ENCODE measurements around the gene CPVL.
"Not testable (repeated sequence)": the region's sequence is repeated elsewhere in the genome, so short reads cannot be mapped to it uniquely, and the experiment has no call there.

Gene CPVL

DNA sequence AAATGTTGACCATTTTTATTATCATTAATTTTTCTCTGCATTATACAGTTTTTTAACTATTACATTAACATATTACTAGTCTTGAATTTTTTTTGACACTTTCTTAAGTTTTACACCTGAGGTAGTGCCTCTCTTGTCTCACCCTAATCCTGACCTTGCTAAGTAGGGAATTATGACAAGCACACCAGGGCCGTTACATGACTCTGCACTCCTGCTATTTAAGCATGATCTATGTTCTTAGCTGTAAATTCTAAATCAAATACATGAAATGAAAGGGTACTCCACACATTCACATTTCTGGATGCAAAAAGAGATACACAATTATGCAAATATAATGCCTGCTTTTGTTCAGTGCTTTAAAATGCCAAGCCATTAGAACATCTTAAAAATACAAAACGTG lies 23.6 kb downstream of the CPVL start:
- no peak for DNase-seq (ENCODE audit: insufficient read length, low spot score)
- no peak for FAIRE-seq

DNA sequence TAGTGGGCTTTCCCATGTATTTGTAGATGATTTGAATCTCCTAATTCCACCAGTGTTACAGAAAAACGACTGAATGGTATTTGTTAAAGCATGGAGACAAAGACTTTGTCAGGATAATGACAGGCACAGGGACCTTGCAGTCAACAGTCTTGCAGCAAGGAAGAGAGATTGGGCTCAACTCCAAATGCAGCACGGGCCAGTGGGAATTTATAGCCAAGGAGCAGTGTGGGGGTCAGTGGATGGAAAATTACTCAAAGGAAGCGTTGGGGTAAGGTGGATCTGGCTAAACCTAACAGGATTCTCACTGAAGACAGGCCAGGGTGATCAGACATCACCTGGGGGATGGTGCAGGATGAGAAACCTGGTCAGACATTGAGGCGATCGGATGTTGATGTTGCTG lies 24.3 kb downstream of the CPVL start:
- FAIRE-seq (no peak), DNase-seq (ENCODE audit: insufficient read length, low spot score) (no peak)

DNA sequence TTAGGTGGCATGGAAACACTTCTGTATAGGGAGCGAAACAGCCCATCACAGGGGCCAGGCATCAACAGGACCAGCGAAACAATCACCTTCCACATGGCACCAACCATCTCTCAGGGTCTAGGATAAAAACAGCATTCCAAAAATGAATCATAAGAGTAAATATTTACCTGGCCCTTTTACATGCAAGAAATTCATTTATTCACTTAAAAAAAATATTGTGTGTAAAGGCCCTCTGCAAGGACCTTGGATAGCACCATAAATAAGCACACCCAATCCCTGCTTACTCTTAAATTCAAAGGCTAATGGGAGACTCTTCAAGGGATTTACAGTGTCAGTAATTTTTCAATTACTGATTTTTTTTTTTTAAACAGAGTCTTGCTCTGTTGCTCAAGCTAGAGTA lies 25.4 kb downstream of the CPVL start:
- no peak for DNase-seq (ENCODE audit: insufficient read length, low spot score)
- FAIRE-seq: no peak

DNA sequence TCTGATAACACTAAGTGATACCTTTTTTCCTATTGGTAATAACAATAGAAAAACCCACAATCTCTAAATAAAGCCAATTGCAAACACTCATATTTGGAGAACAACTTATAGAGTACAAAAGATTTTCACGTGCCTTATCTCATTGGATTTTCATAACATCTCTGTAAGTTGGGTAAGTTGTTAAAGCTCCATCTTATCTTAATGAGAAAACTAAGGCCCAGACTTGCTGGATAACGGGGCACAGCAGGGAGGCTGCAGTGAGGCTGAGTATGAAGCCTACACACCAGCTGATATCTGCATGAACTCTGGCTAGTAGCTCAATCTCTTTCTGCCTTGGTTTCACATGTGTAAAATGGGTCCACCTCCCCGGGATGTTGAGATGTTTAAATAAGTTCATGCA lies 26.8 kb downstream of the CPVL start:
- FAIRE-seq: no peak
- no peak for DNase-seq (ENCODE audit: insufficient read length, low spot score)

DNA sequence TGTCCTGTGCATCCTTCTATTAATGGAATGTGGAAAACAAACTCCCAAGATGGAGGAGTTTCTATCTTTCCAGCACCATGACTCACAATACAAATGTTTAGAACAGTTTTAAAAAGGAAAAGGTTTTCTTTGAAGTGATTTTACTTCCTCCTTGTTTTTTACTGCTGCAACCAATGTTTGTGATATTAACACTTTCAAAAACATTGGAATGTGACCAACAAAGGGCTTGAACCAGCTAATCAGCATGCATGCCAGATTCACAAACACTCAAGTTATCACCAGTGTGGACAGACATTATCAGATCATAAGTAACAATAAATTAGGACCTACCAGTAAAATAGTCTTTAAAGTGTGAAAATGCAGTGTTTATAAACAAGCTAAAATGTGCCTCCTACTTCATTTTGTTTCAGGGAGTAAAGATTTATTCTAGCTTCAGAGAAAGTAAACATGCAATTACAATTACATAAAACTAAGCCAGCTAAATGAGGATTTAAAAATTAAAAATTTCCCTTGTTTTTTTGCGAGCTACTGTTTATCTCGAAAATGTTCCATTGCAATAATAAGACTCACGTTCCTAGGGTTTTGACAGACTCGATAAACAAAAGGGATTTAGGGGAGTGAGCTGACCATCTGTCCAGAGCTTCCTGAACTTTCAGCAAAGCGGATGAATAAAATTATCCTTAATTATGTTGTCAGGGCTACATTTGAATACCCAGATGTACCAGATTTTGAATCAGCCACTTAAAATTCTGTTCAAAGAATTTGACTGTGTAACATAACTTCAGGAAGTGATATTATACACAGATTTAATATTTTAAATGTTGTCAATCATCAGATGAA lies 29.8 kb downstream of the CPVL start:
- FAIRE-seq (no peak), DNase-seq (ENCODE audit: insufficient read length, low spot score) (no peak)

DNA sequence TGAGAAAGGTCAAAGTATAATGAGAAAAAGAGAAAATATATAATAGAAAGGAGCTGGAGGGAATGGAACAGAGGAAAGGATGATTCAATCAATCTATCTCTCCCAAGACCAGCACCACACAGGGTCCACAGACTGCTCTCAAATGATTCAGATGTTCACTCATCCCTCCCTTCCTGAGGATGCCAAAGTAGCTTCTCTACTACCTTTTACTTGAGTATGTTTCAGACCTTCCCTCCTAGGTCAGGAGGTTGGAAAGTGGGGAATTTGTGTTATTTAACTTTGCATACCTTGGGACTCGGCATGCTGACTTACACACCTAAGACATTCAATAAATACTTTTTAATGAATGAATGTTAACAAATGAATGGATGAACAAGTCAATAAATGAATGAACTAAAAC lies 30.6 kb downstream of the CPVL start:
- DNase-seq (ENCODE audit: insufficient read length, low spot score) (no peak), FAIRE-seq (no peak)

DNA sequence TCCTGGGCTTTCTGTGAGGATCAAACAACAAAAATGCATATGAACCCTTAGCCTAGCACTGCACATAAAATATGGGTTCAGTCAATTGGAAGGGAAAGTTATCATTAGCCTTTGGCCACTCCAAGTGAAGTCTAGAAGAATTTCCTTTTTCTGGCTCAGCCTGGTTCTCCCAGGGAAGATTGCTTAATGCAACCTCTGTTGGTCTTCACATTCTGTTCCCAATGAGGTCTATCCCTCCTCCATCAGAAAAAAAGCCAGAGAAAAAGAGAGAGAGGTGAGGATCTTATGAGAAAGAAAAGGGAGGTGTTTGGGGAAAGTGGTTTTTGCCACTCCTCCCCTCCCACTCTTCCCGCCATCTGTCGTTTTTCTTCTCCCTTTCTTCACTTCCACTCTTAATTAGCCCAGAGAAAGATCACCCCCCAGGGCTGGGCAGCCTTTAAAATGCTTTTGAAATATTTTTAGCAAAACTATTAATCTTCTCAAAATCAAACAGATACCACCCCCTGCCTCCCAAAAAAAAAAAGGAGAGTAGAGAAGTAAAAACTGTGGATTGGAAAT lies 31.1 kb downstream of the CPVL start:
- FAIRE-seq: no peak

DNA sequence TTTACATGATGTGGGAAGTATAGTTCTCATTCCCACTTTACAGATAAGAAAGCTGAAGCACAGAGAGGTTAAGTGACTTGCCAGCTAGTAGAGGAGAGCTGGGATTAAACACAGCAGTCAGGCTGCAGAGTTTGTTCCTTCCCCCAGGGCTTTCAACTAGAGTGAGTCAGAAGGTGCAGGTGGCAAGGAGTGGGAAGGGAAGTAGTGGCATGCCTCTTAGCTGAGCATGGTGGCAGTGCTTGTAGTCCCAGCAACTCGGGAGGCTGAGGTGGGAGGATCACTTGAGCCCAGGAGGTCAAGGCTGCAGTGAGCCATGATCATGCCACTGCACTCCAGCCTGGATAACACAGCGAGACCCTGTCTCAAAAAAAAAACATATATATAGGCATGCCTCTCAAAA lies 32.1 kb downstream of the CPVL start:
- FAIRE-seq: peak; percentile 58
- DNase-seq (ENCODE audit: insufficient read length, low spot score): not testable (repeated sequence)

More for the DNA sequence above, 31.1 kb downstream of the CPVL start:
- DNase-seq (ENCODE audit: insufficient read length, low spot score): no peak

DNA sequence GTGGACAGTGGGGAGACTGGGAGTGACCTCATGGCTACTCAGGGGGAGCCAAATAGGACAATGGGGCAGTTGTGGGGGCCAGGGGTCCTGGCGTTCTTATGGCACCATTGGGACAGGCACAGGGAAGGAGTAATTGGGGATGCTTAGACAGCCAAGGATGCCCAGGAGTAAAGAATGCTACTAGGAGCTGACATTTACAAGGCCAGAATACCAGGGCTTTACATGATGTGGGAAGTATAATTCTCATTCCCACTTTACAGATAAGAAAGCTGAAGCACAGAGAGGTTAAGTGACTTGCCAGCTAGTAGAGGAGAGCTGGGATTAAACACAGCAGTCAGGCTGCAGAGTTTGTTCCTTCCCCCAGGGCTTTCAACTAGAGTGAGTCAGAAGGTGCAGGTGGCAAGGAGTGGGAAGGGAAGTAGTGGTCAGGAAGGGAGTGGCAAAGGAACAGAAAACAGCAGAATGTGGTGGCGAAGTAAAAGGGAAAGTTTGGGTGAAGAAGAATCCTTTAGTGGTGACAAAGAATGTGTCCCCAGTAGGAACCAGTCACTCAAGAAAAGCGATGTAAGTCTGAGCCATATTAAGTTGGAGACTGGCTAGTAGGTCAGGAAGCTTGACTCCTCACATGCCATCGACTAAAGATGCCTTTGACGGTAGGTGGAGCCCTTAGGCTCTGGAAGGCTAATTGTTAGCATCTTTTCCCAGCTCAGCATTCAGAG lies 32.8 kb downstream of the CPVL start:
- FAIRE-seq (no peak), DNase-seq (ENCODE audit: insufficient read length, low spot score) (peak; percentile 28)

DNA sequence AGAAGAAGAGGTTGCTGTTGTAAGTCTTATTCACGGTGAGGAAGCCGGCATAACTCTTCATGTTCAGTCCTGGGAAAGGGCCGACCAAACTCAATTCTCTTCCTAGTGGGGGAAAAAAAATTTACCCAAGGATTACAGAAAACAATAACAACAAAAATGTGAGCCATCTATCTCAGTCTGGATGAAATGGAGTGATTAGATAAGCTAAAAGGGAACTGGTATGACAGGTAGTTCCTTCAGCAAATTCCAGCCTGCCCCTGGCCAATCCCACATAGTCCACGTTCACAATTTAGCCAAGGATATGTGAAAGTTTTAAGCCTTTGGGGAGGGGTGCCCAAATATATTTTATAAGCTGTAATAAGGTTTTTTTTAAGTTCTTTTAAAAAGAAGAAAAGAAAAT lies 33.6 kb downstream of the CPVL start:
- FAIRE-seq (no peak), DNase-seq (ENCODE audit: insufficient read length, low spot score) (no peak)

DNA sequence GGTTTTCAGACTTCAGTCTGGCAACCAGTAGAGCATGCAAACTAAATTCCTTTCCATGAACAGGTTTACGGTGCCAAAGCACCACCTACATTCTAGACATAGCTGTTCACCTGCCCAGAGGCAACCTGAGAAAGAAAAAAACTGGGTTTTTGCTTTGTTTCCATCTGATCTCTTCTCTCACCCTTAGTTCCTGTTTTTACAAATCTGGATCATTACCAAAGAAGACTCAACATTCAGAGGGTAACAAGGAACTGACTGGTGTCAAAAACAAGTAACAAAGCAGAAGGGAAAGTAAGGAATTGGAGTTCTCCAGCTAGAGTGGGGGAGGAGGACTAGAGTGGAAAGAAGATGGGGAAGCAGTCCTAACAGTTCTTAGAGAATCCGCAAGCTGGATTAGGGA lies 36.4 kb downstream of the CPVL start:
- DNase-seq (ENCODE audit: insufficient read length, low spot score): no peak
- no peak for FAIRE-seq

DNA sequence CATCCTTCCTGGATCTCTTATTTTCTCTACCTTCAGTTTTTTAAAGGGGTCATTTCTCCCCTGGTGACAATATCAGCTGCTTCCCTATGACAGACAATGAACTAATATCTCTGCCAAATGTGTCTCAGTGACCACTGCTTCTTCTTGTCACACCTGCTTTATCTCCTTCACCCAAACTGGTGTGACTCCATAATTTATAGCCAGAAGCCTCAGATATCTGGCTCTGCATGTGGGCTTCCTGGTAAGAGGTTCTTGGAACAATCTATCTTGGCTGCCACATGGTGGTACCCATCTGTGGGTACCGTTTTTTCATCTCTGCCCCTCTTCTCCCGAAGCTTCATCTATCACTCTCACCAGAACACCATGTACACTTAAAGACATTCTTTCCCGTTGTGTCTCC lies 37.0 kb downstream of the CPVL start:
- FAIRE-seq: no peak
- no peak for DNase-seq (ENCODE audit: insufficient read length, low spot score)

DNA sequence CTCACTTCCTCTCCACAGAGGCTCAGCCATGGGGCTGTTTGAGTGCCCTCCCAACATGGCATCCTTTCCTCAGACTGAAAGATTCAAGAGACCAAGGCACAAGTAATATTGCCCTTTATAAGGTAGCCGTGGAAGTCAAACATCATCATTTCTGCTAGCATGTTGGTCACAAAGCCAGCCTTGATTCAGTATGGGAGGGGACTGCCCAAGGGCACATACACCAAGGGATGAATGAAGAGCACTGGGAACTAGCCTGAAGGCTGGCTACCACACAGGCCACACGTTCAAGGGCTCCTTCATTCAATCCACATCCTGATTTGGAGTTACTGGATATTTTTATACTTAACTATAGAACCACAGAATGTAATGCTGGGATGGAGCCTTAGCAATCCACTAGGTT lies 39.3 kb downstream of the CPVL start:
- DNase-seq (ENCODE audit: insufficient read length, low spot score) (no peak), FAIRE-seq (no peak)

DNA sequence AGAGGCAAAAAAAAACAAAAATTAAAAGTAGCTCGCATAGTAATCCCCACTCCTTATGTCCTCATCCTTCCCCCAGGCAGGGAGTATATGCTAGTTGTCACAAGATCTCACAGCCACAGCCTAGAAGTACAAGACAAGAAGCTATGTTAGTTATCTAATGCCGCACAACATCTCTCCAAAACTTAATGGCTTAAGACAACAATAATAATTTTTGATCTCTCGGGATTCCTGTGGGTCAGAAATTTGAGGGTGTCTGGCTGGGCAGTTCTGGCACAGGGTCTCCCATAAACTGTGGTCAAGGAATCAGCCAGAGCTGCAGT lies 39.7 kb downstream of the CPVL start:
- DNase-seq (ENCODE audit: insufficient read length, low spot score): no peak
- FAIRE-seq: no peak

DNA sequence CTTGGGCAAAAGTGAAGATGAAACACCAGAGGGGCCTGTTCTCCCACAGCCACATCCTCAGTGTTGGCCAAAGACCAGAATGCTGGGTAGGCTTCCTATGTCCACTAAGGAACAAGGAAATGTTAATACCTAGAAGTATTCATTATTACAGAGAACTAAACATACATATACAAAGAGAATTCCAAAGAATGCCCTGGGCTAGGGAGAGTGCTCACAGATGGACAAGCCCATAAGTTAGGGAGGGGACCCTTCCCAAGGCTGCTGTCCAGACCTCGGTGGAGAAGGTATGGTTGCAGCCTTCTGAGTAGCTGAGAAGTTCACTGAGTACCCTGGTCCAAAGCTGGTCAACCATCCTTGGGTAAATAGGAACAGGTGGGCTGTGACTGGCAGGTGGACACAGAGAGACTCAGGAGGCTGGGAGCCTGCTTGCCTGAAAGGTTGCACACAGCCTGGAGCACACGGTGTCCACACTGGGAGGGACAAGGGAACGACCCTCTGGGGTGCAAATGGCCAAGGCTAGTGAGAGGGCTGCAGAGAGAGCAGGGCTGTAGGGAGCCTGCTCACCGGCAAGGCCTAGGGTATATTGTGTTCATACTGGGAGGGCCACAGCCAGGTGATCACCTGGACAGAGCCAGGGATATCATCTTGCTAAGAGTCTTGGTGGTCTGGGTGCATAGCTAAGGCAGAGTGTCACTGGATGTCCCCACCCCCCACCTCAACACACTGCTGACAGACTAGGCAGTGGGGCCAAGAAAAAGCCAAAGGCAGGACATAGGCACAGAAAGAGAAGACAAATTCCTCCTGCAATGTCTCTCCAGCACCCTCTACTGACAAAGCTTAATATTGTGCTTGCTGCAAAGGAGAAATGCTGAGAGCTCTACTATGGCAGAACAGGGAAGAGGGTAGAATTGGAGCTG lies 40.3 kb downstream of the CPVL start:
- DNase-seq (ENCODE audit: insufficient read length, low spot score) (peak; percentile 33), FAIRE-seq (no peak)

DNA sequence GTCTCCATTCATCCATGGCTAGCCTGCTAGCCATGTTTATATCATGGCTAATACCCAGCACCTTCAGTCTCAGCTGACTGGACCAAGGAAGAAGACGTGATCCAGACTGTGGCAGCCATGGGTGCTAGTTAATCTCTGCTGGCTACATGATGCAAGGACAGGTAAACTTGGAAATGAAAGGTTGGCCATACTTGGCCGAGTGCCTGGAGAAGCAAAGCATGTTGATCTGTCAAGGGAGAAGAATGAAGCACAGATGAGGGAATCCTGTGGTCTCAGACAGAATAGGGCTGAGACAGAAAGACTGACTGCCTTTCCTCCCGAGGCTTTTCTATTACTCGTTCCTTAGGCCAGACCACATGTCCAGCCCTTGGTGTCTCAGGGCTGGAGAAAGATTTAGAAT lies 41.1 kb downstream of the CPVL start:
- DNase-seq (ENCODE audit: insufficient read length, low spot score): no peak

DNA sequence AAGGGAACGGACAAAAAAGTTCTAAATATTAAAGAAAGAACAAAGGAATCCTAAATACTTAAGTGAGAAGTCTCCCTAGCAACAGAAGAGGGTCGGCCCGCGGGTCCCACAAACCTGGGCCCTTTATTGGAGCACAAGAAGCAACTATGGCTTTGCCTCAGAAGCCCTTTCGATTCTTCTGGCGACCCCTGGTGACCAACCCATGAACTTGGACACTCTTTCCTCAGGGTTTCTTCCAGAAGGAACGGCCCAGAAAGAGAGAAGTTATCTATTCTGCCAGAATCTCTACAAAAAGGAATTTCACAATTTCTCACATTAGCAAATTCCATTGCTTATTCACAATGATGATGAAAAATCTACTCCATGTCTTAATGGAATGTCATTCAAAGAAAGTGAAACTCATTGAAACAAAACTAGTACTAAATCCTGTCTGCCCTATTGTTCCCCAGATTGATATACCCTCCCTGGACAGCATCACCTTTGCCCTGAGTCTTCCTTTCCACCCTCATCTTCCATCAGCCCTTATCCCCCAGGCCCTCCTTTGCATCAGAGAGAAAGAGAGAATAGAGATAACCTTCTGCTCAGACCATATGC lies 43.7 kb downstream of the CPVL start:
- peak; percentile 34 for DNase-seq (ENCODE audit: insufficient read length, low spot score)
- FAIRE-seq: no peak

More for the DNA sequence above, 41.1 kb downstream of the CPVL start:
- no peak for FAIRE-seq

DNA sequence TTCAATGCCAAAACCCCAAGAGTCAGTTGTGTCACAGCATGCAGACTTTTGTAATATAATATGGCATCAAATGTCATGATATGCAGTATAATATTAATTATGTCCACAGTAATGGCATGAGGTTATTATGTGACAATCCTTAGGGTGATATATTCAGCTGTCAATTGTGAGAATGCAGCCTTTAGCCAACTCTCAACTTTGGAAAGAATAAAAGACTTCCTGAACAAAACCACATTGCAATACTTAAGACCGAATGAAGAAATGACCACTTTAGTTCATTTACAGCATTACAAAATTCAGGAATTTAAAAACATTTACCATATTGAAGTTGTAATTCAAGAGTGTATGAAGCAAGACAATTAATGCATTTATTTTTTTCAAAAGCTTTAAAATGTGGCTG lies 45.4 kb downstream of the CPVL start:
- no peak for DNase-seq (ENCODE audit: insufficient read length, low spot score)
- FAIRE-seq: no peak

DNA sequence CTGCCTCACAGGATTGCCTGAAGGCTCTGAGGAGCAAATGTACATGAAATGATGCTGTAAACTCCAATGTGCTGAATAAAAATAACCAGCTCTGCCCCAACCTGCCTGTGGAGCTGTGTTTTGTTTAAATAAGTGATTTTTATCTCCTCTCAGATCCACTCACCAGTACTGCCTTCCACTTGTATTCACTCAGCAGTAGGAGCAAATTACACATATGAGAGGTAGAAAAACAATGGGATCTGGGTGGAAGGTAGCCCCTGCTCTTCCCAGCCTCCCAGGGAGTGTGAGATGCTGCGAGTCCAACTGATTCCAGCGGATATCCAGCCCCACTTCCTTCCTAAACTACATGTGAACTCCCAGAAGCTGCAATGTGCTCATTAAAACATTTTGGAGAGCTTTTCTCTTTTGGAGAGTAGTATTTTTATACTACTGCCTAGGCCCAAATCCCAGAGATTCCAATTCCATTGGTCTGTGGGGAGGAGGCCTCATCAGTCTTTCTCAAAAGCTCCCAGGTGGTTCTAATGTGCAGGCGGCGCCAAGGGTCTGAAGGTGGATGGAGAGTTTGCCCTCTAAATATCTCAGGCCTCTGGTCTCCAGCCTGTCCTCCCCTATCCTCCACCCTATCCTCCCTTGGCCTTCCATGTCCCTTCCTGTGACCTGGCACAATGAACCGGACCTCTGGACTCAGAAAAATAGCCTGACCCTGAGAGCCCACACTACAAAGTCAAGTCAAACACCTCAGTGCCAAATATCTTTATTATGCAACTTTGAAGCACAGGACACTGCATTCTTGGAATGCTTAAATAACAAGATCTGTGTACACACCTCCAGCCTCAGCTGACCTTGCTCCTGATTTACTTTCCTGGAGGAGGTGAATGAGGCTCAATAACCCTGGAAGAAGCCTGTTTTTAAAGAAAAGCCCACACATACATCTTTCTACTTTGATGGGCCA lies 46.2 kb downstream of the CPVL start:
- no peak for DNase-seq (ENCODE audit: insufficient read length, low spot score)
- no peak for FAIRE-seq

DNA sequence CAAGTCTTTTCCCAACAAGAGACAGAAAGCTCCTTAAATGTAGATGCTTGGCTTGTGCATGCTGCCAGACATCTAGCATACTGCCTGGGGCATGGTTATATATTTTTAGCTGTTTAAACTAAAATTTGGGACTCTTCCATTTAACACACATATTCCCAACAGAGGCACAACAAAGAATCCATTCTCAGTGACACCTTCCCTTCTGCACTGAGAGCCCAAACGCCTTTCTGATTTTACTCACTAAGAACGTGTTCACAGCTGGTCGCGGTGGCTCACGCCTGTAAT lies 49.9 kb downstream of the CPVL start:
- FAIRE-seq (no peak), DNase-seq (ENCODE audit: insufficient read length, low spot score) (no peak)
